H9 (cell line): ENCODE results near the gene MS4A18. TPM values are rescaled to one million over a fixed set of nuclear protein-coding genes. Genes with fewer than 3 reads are reported as not detected.

Source experiments
- DNase-seq: peaks from one replicate; pipeline ENCODE4 v3.0.0-alpha.2; 2017
- H2AFZ ChIP-seq: one replicate; pipeline ENCODE4 v1.6.1; 2013; ENCODE audit warnings: mild to moderate bottlenecking, low read length, control low read depth, moderate library complexity
- H2AK5ac ChIP-seq: 2 replicates; pipeline ENCODE4 v1.6.1; 2013; ENCODE audit warnings: low read length, control low read depth, mixed read lengths; ENCODE audit not compliant: insufficient read length
- H2BK120ac ChIP-seq: one replicate; pipeline ENCODE4 v1.6.1; 2013; ENCODE audit warnings: low read depth, mild to moderate bottlenecking, low read length, control low read depth, inconsistent platforms; ENCODE audit not compliant: poor library complexity, severe bottlenecking
- H2BK12ac ChIP-seq: 2 replicates; pipeline ENCODE4 v1.6.1; 2013; ENCODE audit warnings: low read length, control low read depth, mixed read lengths, low read depth; ENCODE audit not compliant: insufficient read length
- H2BK15ac ChIP-seq: 2 replicates; pipeline ENCODE4 v1.6.1; 2013; ENCODE audit warnings: low read depth, low read length, control low read depth
- H2BK20ac ChIP-seq: one replicate; pipeline ENCODE4 v1.6.1; 2013; ENCODE audit warnings: low read depth, mild to moderate bottlenecking, low read length, control low read depth, inconsistent platforms; ENCODE audit not compliant: poor library complexity, severe bottlenecking
- H2BK5ac ChIP-seq: 2 replicates; pipeline ENCODE4 v1.6.1; 2013; ENCODE audit warnings: low read length, control low read depth, mixed read lengths; ENCODE audit not compliant: insufficient read length
- H3K14ac ChIP-seq: 2 replicates; pipeline ENCODE4 v1.6.1; 2013; ENCODE audit warnings: low read length, control low read depth; ENCODE audit not compliant: insufficient read depth
- H3K18ac ChIP-seq: 2 replicates; pipeline ENCODE4 v1.6.1; 2013; ENCODE audit warnings: low read depth, mild to moderate bottlenecking, mixed read lengths, low read length, control low read depth; ENCODE audit not compliant: insufficient read length
- H3K23ac ChIP-seq: 2 replicates; pipeline ENCODE4 v1.6.1; 2013; ENCODE audit warnings: low read length, control low read depth, mixed read lengths, low read depth; ENCODE audit not compliant: insufficient read length
- H3K23me2 ChIP-seq: 2 replicates; pipeline ENCODE4 v1.6.1; 2013; ENCODE audit warnings: low read depth, mild to moderate bottlenecking, mixed read lengths, low read length, control low read depth; ENCODE audit not compliant: insufficient read length, poor library complexity, severe bottlenecking
- H3K27ac ChIP-seq: 2 replicates; pipeline ENCODE4 v1.5.1; 2013; ENCODE audit warnings: low read length, control low read depth, mixed read lengths, low read depth; ENCODE audit not compliant: insufficient read length
- H3K27me3 ChIP-seq: 2 replicates; pipeline ENCODE4 v1.6.1; 2013; ENCODE audit warnings: low read length, control low read depth, inconsistent platforms; ENCODE audit not compliant: insufficient read depth
- H3K4ac ChIP-seq: 2 replicates; pipeline ENCODE4 v1.6.1; 2013; ENCODE audit warnings: low read depth, mild to moderate bottlenecking, control low read depth, inconsistent platforms, low read length, moderate library complexity
- H3K4me1 ChIP-seq: 2 replicates; pipeline ENCODE4 v1.6.1; 2013; ENCODE audit warnings: low read length, control low read depth, inconsistent platforms; ENCODE audit not compliant: insufficient read depth
- H3K4me2 ChIP-seq: 2 replicates; pipeline ENCODE4 v1.6.1; 2013; ENCODE audit warnings: low read length, control low read depth, mixed read lengths; ENCODE audit not compliant: insufficient read length, insufficient read depth
- H3K56ac ChIP-seq: 2 replicates; pipeline ENCODE4 v1.6.1; 2013; ENCODE audit warnings: low read depth, mild to moderate bottlenecking, mixed read lengths, low read length, control low read depth; ENCODE audit not compliant: insufficient read length
- H3K79me1 ChIP-seq: 2 replicates; pipeline ENCODE4 v1.6.1; 2013; ENCODE audit warnings: low read depth, mild to moderate bottlenecking, moderate library complexity, low read length, control low read depth, inconsistent platforms; ENCODE audit not compliant: insufficient read depth, poor library complexity, severe bottlenecking
- H3K79me2 ChIP-seq: 2 replicates; pipeline ENCODE4 v1.6.1; 2013; ENCODE audit warnings: low read length, control low read depth, inconsistent platforms; ENCODE audit not compliant: insufficient read depth
- H3K9ac ChIP-seq: 2 replicates; pipeline ENCODE4 v1.6.1; 2013; ENCODE audit warnings: low read length, control low read depth, mixed read lengths; ENCODE audit not compliant: insufficient read length; ENCODE audit errors: extremely low read depth
- H3K9me3 ChIP-seq: one replicate; pipeline ENCODE4 v1.6.1; 2013; ENCODE audit warnings: low read depth, low read length, inconsistent platforms; ENCODE audit not compliant: control insufficient read depth
- H3T11ph ChIP-seq: one replicate; pipeline ENCODE4 v1.6.1; 2013; ENCODE audit warnings: mild to moderate bottlenecking, low read length, control low read depth, inconsistent platforms
- H4K20me1 ChIP-seq: one replicate; pipeline ENCODE4 v1.6.1; 2013; ENCODE audit not compliant: control insufficient read depth, insufficient read length, insufficient read depth
- H4K5ac ChIP-seq: 2 replicates; pipeline ENCODE4 v1.6.1; 2013; ENCODE audit warnings: low read depth, mild to moderate bottlenecking, mixed read lengths, low read length, control low read depth; ENCODE audit not compliant: insufficient read length
- H4K8ac ChIP-seq: replicated peaks from 2 replicates; pipeline ENCODE4 v1.6.1; 2013; ENCODE audit warnings: low read length, control low read depth, mixed read lengths, low read depth; ENCODE audit not compliant: insufficient read length
- H4K91ac ChIP-seq: 2 replicates; pipeline ENCODE4 v1.6.1; 2013; ENCODE audit warnings: low read depth, mild to moderate bottlenecking, moderate library complexity, mixed read lengths, low read length, control low read depth; ENCODE audit not compliant: insufficient read length
- H3K27ac Mint-ChIP-seq, 3 experiments: 2 replicates in 2 of 3; 3 replicates in 1 of 3; pipeline ENCODE4 v1.8.0; 2020 to 2021; ENCODE audit warnings: mixed read lengths in 3 of 3, mild to moderate bottlenecking in 1 of 3, moderate library complexity in 1 of 3
- H3K27me3 Mint-ChIP-seq: 2 replicates; pipeline ENCODE4 v1.8.0; 2021; ENCODE audit warnings: low read depth, mild to moderate bottlenecking, moderate library complexity, mixed read lengths
- H3K36me3 Mint-ChIP-seq, 3 experiments: 2 replicates in 2 of 3; 3 replicates in 1 of 3; pipeline ENCODE4 v1.8.0; 2020 to 2021; ENCODE audit warnings: low read depth in 3 of 3, mixed read lengths in 3 of 3; ENCODE audit not compliant: insufficient read depth in 1 of 3
- H3K4me1 Mint-ChIP-seq, 2 experiments: 2 replicates each; pipeline ENCODE4 v1.8.0; 2020; ENCODE audit warnings: mixed read lengths in 2 of 2
- H3K4me3 Mint-ChIP-seq, 2 experiments: 2 replicates in 1 of 2; 3 replicates in 1 of 2; pipeline ENCODE4 v1.8.0; 2020 to 2021; ENCODE audit warnings: mild to moderate bottlenecking in 2 of 2, mixed read lengths in 2 of 2, moderate library complexity in 1 of 2
- H3K9me3 Mint-ChIP-seq, 2 experiments: 2 replicates in 1 of 2; 3 replicates in 1 of 2; pipeline ENCODE4 v1.8.0; 2020; ENCODE audit warnings: mild to moderate bottlenecking in 2 of 2, mixed read lengths in 2 of 2, moderate library complexity in 1 of 2
- CTCF ChIP-seq: fragments of 200-600 bp; sonication (generic); conservative IDR thresholded peaks from 3 replicates; pipeline ENCODE4 v1.8.0; 2021; ENCODE audit warnings: antibody characterized with exemption, mild to moderate bottlenecking
- WGBS: extraction: QIAGEN DNeasy Blood & Tissue Kit; methylation state at CpG from one replicate; pipeline ENCODE4 v1.1.7; 2013; ENCODE audit warnings: missing lambda C conversion rate, low lambda C conversion rate, mixed read lengths; ENCODE audit not compliant: insufficient read length; ENCODE audit errors: extremely low coverage; 5-methylcytosine and 5-hydroxymethylcytosine counted together
- total RNA-seq: library from RNA; stranded (reverse); gene quantifications from 2 replicates; pipeline ENCODE4 v1.2.1, GENCODE V29; 2021

MS4A18 gene
- total RNA-seq, 1 experiment from 2014 or later = not detected

GRCh38 chr11:60741421-60741820 lies 16.9 kb downstream of the MS4A18 start:
- H3K4ac ChIP-seq = no peak overlapping the region
- no peak overlapping the region for H2AFZ ChIP-seq
- no CpG with 5 or more reads among the region's 3 CpGs for WGBS
- no peak overlapping the region for H2BK15ac ChIP-seq
- peaks cover 4 to 8% of the 10 kb centered on the region in 2 experiments for H3K4me1 Mint-ChIP-seq
- no peaks in the 10 kb centered on the region for H3K27me3 ChIP-seq
- no peak overlapping the region for H4K5ac ChIP-seq
- H3K9ac ChIP-seq = no peak overlapping the region
- H3K4me3 Mint-ChIP-seq = no peak overlapping the region
- H3K14ac ChIP-seq = no peak overlapping the region
- no peak overlapping the region for H3K27ac ChIP-seq
- H2BK5ac ChIP-seq = no peak overlapping the region
- H3T11ph ChIP-seq = no peak overlapping the region
- no peak overlapping the region for H3K27ac Mint-ChIP-seq
- no peak for DNase-seq
- H3K18ac ChIP-seq = no peak overlapping the region
- H3K36me3 Mint-ChIP-seq = no peaks in the 10 kb centered on the region
- H4K91ac ChIP-seq = no peak overlapping the region
- no peaks in the 10 kb centered on the region for H3K9me3 ChIP-seq
- H3K79me1 ChIP-seq = no peaks in the 10 kb centered on the region
- TF ChIP-seq CTCF = no peak
- no peaks in the 10 kb centered on the region for H4K20me1 ChIP-seq
- no peak overlapping the region for H2BK120ac ChIP-seq
- no peak overlapping the region for H4K8ac ChIP-seq
- H3K4me1 ChIP-seq = no peaks in the 10 kb centered on the region
- no peak overlapping the region for H3K56ac ChIP-seq
- H2BK20ac ChIP-seq = no peak overlapping the region
- no peaks in the 10 kb centered on the region for H3K23me2 ChIP-seq
- no peak overlapping the region for H2BK12ac ChIP-seq
- H3K23ac ChIP-seq = no peak overlapping the region
- no peaks in the 10 kb centered on the region; a peak in 2 of 5 replicates for H3K9me3 Mint-ChIP-seq
- no peak overlapping the region for H3K4me2 ChIP-seq
- H3K27me3 Mint-ChIP-seq = peaks cover 5% of the 10 kb centered on the region
- no peak overlapping the region for H2AK5ac ChIP-seq
- H3K79me2 ChIP-seq = no peaks in the 10 kb centered on the region
